Peyer's patch (tissue), 4 donors: ENCODE results near the gene SLC38A11. TPM values are rescaled to one million over a fixed set of nuclear protein-coding genes. Genes with fewer than 3 reads are reported as not detected.

Source experiments
- DNase-seq, 3 donors: peaks; one replicate each; pipeline ENCODE4 v3.0.0-alpha.2; 2017 to 2019
- H3K27ac ChIP-seq, 4 donors: fragments of 200-600 bp; sonication (generic); one replicate each; pipeline ENCODE4 v1.5.1; 2016 to 2019
- H3K27me3 ChIP-seq, 2 donors: fragments of 200-600 bp; sonication (generic); one replicate each; pipeline ENCODE4 v1.5.1; 2019
- H3K36me3 ChIP-seq, 3 donors: fragments of 200-600 bp; sonication (generic); one replicate each; pipeline ENCODE4 v1.5.1; 2016 to 2019
- H3K4me1 ChIP-seq, 4 donors: fragments of 200-600 bp; sonication (generic); one replicate each; pipeline ENCODE4 v1.5.1; 2016 to 2019
- H3K4me3 ChIP-seq, 4 donors: fragments of 200-600 bp; sonication (generic); 1 replicate in 3 of 4; 2 replicates in 1 of 4; pipeline ENCODE4 v1.5.1; 2016 to 2019; ENCODE audit warnings: mild to moderate bottlenecking in 1 of 4
- H3K9me3 ChIP-seq, 4 donors: fragments of 200-600 bp; sonication (generic); one replicate each; pipeline ENCODE4 v1.5.1; 2016 to 2019; ENCODE audit warnings: mild to moderate bottlenecking in 1 of 4
- POLR2A ChIP-seq, 2 donors: fragments of 450-650 bp; IDR thresholded peaks; one replicate each; pipeline ENCODE4 v1.5.1; 2017; ENCODE audit warnings: antibody characterized with exemption in 2 of 2, mild to moderate bottlenecking in 2 of 2, moderate library complexity in 2 of 2
- total RNA-seq, 4 donors: library from RNA; depleted of rRNA; stranded (reverse); fragments of >200 nt; gene quantifications; one replicate each; pipeline ENCODE4 v1.1.0, GENCODE V29; 2016
- TF ChIP-seq, protein P1 (sequence below), 6 experiments: fragments of 450-650 bp in 4 of 6; fragments of 200-600 bp in 2 of 6; sonication (generic) in 1 of 6; IDR thresholded peaks; one replicate each; pipeline ENCODE4 v1.5.1; 2017 to 2019; ENCODE audit warnings: antibody characterized with exemption in 6 of 6, mild to moderate bottlenecking in 3 of 6, moderate library complexity in 1 of 6

The SLC38A11 gene
- total RNA-seq, 4 donors from 2014 or later: 3.2 to 13.1 (median 7.0) TPM; not detected in 1

DNA sequence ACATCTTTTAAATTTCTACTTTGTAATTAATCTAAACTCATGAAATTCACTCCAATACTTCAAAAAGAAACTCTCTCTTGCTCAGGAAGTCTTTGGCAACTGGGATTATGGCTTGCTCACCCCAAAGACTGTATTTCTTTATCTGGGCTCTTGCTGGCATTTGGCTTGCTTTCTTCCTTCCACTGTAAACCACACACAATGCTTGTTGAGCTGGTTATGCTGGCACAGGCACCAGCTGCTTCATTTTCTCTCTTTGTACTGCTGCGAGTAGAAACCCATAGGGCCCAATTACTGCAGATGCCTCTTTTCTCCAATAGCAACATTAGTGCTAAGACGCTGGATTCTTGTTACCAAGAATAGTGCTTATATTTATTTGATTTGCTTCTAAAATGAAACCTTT lies 51.4 kb downstream of the SLC38A11 start:
- no peak for DNase-seq
- H3K36me3 ChIP-seq: no peaks in the 10 kb centered on the region
- TF ChIP-seq POLR2A (IDR thresholded peaks at IDR 0.05): no peak
- TF ChIP-seq, protein P1, sequence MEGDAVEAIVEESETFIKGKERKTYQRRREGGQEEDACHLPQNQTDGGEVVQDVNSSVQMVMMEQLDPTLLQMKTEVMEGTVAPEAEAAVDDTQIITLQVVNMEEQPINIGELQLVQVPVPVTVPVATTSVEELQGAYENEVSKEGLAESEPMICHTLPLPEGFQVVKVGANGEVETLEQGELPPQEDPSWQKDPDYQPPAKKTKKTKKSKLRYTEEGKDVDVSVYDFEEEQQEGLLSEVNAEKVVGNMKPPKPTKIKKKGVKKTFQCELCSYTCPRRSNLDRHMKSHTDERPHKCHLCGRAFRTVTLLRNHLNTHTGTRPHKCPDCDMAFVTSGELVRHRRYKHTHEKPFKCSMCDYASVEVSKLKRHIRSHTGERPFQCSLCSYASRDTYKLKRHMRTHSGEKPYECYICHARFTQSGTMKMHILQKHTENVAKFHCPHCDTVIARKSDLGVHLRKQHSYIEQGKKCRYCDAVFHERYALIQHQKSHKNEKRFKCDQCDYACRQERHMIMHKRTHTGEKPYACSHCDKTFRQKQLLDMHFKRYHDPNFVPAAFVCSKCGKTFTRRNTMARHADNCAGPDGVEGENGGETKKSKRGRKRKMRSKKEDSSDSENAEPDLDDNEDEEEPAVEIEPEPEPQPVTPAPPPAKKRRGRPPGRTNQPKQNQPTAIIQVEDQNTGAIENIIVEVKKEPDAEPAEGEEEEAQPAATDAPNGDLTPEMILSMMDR (IDR thresholded peaks at IDR 0.05): no peak

DNA sequence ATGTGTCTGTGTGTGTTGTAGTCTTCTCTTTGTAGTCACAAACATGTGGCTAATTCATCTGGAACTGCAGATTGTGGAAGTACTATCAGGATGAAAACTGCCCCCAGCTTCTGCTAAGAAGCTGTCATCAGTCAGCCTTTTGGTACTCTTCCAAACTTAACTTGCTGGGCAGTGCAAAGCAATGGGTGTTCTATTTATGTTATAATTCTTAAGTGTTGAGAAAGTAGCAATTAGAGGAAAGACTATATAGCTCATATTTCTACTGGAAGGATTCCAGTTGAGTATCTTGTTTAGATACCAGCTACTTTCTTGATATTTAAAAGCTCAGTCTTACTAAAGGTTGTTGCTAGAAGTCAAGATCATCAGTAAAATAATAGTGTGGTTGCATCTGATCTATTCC lies 52.1 kb downstream of the SLC38A11 start:
- no peak for DNase-seq
- Histone ChIP-seq H3K9me3 (no peaks in the 10 kb centered on the region), H3K4me3 (no peak overlapping the region), H3K27me3 (no peaks in the 10 kb centered on the region), H3K4me1 (no peaks in the 10 kb centered on the region), H3K36me3 (no peaks in the 10 kb centered on the region), H3K27ac (no peak overlapping the region)
- TF ChIP-seq, protein P1 (IDR thresholded peaks at IDR 0.05): no peak
- TF ChIP-seq POLR2A (IDR thresholded peaks at IDR 0.05): no peak

More for the DNA sequence above, 51.4 kb downstream of the SLC38A11 start:
- no peak overlapping the region for H3K4me3 ChIP-seq
- H3K27me3 ChIP-seq: no peaks in the 10 kb centered on the region
- no peak overlapping the region for H3K27ac ChIP-seq
- H3K9me3 ChIP-seq: no peaks in the 10 kb centered on the region
- no peaks in the 10 kb centered on the region for H3K4me1 ChIP-seq

DNA sequence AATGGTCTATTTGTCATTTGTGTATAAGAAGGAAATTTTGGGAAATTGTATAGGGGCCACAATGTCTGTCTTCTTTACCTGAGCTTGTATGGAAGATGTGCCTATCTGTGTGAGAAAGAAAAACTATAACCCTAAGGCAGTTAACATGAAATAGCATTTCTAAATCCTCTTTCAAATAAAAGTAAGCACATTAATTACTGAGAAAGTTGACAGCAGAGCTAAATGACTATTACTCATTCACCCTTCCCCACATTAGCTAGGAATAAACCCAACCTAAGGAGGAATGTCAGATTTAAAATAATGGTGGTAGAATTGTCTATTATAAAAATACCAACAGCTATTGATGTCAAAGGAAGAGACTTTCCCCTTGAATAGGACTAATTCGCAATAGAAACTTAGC lies 56.2 kb downstream of the SLC38A11 start:
- Histone ChIP-seq H3K4me3 (no peak overlapping the region), H3K27me3 (no peaks in the 10 kb centered on the region), H3K27ac (no peak overlapping the region), H3K9me3 (no peaks in the 10 kb centered on the region), H3K36me3 (no peaks in the 10 kb centered on the region), H3K4me1 (peaks cover 0 to 3% (median 0%) of the 10 kb centered on the region in 4 donors)
- no peak for DNase-seq
- TF ChIP-seq, protein P1 (IDR thresholded peaks at IDR 0.05): no peak
- no peak for TF ChIP-seq POLR2A (IDR thresholded peaks at IDR 0.05)

- no peak for DNase-seq
- Histone ChIP-seq H3K27ac (no peak overlapping the region), H3K9me3 (no peaks in the 10 kb centered on the region), H3K4me3 (no peak overlapping the region), H3K4me1 (peaks cover 0 to 3% (median 0%) of the 10 kb centered on the region in 4 donors), H3K27me3 (no peaks in the 10 kb centered on the region), H3K36me3 (no peaks in the 10 kb centered on the region)
- no peak for TF ChIP-seq POLR2A (IDR thresholded peaks at IDR 0.05)
- TF ChIP-seq, protein P1 (IDR thresholded peaks at IDR 0.05): no peak
Measured at GRCh38 chr2:164898475-164898874, 56.9 kb downstream of the SLC38A11 start.

DNA sequence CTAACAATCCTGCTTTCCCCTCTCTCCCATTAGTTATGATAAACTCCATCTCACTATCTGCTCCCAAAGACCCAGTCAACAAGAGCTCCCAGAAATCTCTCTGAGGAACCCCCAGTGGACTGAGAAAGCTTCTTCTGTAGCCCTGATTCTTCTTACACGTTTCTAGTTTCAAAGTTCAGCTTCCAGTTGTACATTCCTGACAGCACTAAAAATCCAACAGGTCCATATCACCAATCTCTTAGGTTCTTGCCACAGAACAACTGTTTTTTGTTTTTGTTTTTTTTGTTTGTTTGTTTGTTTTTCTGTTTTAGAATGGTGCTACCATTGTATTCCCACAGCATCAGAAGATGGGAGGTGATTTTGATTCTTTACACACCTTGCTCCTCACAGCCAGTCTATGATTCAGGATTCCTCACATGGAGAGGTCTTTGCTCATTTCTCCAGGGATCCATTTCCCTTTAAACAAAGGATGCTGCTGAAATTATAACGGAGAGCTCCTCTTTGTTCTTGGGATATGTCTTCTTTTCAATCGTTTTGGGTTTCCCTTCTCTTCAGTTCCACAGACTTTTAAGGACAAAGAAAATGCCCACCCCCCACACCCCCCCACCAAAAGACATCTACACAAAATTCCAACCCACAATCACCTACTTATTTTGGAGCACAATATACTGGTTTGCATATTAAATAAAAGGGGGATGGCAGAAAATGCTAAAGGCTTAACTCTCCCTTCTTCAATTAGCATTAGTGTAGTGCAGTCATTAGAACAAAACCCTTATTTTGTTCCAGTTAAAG lies 57.7 kb downstream of the SLC38A11 start:
- no peak for TF ChIP-seq POLR2A (IDR thresholded peaks at IDR 0.05)
- TF ChIP-seq, protein P1 (IDR thresholded peaks at IDR 0.05): no peak
- DNase-seq: no peak
- H3K9me3 ChIP-seq: no peaks in the 10 kb centered on the region
- H3K36me3 ChIP-seq: no peaks in the 10 kb centered on the region
- no peaks in the 10 kb centered on the region for H3K27me3 ChIP-seq
- H3K27ac ChIP-seq: no peak overlapping the region
- H3K4me1 ChIP-seq: peaks cover 0 to 3% (median 0%) of the 10 kb centered on the region in 4 donors
- no peak overlapping the region for H3K4me3 ChIP-seq
